Activated CD4-positive, CD25-positive, alpha-beta regulatory T cell treated with anti-CD3 and anti-CD28 coated beads, Interleukin-2, amount 50 U/mL, for 72 hours (primary cell): ENCODE measurements around the gene PSENEN.
"Not testable (repeated sequence)": the region's sequence is repeated elsewhere in the genome, so short reads cannot be mapped to it uniquely, and the experiment has no call there.

ENCODE experiments used
- DNase-seq: peaks from one replicate; pipeline ENCODE4 v3.0.0; 2021

PSENEN gene

DNA sequence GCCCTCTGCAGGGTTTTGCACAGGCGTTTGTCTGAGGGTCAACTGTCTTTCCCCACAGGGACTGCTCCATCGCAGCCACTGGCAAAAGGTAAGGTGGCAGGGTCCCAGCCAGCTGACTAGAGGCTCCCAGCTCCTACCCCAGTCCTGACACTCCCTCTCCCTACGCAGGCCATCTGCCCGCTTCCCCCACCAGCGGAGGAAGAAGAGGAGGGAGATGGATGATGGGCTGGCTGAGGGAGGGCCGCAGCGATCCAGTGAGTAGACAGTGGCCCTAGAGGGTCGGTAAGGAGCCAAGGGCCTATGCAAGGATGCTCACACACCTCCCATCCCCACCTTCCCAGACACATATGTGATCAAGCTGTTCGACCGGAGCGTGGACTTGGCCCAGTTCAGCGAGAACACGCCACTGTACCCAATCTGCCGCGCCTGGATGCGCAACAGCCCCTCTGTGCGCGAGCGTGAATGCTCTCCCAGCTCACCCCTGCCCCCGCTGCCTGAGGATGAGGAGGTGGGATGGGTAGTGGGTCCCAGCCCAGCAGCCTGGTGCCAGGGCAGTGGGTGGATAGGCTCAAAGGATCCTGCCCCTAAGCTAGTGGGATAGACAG lies 7.4 kb downstream of the PSENEN start:
- no peak for DNase-seq

DNA sequence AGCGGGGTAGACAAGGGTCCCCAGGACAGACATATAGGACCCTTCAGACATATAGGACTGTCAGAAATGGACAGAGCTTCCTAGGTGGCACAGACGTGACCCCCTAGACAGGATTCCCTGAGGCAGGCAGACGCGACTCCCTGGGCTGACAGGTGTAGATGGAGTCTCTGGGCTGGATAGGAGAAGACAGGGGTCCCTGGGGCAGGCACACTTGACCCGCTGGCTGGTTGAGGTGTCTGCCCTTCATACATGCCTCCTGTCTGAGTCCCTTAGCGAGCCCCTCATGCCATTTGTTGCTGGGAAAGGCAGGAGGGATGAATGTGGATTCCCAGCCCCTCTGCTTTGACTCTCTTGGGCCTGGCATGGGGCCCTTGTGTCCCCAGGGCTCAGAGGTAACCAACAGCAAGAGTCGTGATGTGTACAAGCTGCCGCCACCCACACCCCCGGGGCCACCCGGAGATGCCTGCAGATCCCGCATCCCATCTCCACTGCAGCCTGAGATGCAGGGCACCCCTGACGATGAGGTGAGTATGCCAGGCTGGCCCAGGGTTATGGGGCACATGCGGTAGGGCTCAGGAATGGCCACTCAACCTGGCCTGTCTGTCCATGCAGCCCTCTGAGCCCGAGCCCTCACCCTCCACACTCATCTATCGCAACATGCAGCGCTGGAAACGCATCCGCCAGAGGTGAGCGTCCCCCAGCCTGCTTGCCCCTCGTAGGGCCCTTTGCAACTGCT lies 8.4 kb downstream of the PSENEN start:
- DNase-seq = peak; percentile 23

DNA sequence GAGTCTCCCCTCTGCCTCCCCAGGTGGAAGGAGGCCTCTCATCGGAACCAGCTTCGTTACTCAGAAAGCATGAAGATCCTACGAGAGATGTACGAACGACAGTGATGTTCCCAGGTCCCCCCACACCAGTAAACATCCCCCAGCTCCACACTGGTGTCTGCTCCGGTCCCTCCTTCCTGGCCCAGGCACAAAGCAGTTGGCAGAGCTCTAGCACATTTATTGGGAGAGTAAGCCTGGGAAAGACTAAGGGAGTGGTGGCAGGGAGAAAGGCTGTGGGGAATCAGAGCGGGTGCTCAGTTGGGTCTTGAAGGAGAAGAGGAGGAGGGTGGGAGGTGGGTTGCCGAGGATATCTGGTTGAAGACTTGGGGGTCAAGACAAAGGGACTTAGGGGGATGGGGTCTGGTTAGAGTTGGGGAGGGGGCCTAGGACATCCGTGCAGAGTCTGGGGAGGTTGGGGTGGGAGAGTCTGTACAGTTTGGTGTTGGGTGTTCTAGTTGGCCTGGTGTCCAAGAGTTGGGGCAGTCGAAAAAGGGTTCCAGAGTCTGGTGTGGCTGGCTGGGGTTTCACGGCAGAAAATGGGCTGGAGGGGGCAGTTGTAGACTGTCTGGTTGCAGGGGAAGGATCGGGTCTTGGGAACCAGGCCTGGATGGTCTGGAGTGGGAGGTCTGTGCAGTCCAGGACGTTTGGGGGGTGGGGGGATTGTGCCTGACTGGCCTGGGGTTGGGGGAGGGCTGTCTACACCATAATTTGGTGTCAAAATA lies 9.1 kb downstream of the PSENEN start:
- no peak for DNase-seq

DNA sequence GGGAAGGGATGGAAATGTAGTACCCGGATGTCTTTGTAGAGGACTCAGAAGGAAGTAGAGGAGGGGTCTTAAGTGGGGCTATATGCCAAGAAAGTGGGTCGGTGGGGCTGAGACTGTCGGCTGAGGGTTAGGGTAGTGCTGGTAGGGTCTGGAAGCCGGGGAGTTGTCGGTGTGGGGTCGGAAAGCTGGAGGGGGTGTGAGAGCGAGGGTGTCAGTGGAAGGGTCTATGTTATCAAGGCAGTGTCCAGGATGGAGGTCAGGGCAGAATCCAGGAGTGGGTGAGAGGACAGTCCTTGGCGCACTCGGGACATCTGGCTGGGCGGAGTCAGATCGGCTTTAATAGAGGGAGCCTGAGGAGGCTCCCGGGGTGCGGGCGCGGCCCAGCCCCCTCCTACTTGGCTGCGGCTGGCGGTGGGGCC lies 9.7 kb downstream of the PSENEN start:
- DNase-seq = no peak

DNA sequence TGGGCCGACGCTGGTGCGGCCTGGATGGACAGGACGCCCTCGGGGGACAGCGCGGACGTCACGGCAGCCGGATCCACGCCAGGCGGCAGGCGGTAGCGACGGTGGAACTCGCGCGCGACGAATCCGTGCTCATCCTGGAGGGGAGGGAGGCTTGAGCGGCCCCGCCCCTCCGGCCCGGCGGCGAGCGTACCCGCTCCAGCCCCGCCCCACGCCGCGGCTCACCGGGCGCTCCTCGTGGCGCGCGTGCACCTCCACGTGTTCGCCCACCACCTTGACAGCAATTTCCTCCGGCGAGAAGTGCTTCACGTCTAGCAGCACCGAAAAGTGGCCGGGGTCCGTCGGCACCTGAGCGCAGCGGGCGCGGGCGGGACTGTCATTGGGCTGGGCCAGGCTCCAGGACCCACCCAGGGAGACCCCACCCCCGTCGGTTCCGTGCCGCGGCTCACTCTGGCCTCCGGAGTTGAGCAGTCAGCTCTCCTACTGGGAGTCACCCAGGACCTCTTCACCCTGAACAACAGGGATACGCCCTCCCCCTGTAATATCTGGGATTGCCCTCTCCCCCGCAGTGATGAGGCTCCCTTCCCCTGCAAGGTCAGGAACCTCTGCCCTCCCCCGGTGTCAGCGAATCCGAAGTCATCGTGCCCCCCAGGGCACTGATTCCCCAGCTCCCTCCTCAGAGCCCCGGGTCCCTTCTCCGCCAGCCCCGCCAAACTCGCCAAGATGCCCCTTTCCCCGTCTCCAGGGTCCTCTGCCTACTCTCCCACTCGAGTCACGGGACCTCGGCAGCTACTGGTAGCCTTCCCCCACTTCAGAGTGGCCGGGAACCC lies 10.3 kb downstream of the PSENEN start:
- no peak for DNase-seq

DNA sequence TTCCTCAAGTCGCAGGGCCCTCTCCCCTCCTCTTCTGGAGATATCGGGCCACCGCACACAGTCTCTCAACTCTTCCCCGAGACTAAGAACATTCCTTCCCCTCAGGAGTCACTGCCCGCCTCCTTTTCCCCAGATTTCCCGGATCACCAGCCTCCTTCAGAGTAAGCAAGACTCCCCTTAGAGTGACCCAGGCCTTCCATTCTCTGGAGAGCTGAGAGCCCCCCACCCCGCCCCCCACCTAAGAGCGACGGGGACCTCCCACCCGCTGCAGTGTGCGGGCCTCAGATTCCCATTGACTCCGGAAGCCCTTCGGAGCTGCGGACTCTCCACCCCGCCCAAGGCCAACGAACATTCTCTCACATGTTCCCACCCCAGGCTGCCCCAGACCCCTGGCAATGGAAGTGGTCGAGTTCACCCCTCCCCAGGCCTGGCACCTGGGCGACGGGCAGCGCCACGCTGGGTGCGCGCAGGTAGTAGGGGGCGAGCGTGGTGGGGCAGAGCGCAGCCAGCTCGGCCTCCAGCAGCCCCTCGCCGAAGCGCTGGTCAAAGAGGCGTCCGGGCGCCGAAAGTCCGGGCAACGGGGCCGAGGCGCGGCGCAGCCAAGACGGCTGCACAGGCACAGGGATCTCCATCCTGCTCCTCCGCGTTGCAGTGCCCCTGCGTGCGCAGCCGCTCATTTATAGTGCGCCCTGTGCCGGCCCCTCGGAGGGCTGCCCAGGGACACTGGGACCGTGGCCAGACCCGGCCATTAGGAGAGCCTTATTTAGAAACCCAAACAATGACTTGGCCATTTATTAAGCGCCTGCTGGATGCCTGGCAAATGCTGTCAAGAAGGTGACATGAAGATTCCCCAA lies 11.2 kb downstream of the PSENEN start, which contains the start of gene HSPB6:
TSS of gene HSPB6 (minus strand) at position 653 of the 854 bp plus-strand sequence. CDS start at position 632, 21 bp downstream.
- no peak for DNase-seq

DNA sequence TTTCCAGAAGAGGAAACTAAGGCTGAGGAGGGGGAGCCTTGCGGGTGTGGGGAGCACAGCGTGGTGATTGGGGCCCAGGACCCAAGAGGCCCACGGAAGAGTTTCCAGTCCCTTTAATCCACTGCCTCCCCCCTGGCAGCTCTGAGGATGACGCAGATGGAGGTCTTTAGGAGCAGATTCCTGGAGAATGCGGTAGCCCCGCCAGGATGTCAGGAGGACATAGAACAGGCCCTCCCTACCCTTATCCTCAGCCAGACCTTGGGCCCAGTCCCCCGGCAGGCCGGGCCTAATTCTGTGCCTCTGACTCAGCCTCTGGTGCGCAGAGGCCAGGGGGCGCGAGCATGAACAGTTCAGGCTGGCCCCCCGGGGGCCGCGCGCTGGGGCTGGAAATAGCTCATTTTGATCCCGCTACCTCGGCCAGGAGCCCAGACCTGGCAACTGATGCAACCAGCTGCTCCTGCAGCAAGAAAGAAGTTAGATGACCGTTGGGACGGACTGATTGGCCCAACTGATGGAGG lies 11.8 kb downstream of the PSENEN start:
- DNase-seq = peak; percentile 52

DNA sequence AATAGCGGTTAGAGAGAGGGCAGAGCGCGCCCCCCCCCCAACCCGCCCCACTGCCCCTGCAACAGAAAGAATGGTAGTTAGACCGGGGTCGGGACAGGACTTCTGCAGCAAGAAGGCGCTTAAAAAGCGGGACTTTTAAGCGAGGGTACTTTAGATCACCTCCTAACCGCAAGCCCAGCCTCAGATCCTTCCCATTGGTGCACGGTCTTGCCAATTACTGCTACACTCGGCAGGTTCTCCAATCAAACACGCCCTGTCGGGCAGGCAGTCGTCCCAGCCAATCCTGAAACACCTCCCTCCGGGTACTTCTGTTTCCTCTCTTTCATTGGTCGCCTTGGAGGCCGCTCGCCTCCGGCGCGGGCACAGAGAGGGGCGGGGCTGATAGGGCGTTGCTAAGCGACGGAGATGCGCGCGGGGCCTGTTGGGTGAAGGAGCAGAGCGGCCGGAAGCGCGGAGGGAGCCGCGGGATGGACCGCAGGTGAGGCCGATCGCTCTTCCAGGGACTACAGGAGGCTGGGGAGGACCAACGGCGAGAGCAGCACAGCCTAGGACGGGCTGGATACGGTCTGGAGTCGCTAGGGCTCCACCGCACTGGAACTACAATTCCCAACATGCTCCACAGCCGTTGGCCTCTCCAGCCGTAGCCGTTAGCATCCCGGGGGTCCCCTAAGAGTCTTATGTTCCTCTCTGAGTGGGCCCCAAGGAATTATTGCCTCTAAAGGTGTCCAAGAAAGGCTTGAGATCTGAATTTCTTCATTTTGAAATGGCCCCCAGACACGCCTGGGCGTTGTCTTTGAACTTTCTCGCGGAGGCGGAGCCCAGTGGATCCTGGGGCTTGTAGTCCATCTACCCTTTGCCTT lies 12.5 kb downstream of the PSENEN start, which contains the start of gene PROSER3:
TSS of gene PROSER3 (plus strand) at position 428 of the 860 bp plus-strand sequence. CDS start at position 468, 40 bp downstream.
- DNase-seq = peak; percentile 98

DNA sequence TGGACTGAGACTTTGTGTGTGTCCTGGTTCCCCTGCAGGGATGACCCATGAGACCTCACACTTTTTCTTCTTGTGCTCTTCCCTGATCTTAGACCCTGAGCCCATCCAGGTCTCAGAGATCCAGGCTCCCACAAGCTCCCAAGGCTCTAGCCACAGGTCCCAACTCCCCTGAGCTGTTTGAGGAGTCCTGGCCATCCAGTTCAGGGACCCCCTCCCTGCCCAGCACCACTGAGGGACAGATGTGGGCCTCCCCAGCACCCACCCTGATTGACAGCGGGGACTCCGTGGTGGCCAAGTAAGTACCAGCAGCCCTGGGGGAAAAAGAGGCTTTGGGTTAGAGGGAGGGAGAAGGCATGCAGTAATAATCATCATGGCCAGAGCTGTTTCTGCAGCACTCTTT lies 14.2 kb downstream of the PSENEN start:
- no peak for DNase-seq

DNA sequence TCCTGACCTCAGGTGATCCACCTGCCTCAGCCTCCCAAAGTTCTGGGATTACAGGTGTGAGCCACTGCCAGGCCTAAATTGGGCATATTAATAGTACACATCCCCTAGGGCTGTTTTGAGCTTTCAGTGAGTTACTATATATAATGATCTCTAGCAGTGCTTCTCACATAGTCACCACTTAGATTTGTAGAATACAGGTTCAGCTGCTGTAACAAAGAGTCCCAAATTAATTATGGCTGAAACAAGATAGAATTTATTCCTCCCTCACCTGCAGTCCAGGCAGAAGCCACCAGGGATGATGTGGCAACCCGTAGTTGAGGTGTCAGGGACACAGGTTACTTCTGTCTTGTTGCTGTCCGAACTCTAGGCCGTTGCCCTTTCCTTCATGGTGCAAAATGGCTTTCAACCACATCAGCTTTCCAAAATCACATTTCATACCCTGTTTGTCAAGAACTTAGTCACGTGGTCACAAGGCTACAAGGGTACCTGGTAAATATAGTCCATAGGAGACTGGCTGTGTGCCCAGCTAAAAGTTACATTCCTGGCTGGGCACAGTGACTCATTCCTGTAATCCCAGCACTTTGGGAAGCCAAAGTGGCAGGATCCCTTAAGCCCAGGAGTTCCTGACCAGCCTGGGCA lies 15.4 kb downstream of the PSENEN start:
- DNase-seq = no peak

DNA sequence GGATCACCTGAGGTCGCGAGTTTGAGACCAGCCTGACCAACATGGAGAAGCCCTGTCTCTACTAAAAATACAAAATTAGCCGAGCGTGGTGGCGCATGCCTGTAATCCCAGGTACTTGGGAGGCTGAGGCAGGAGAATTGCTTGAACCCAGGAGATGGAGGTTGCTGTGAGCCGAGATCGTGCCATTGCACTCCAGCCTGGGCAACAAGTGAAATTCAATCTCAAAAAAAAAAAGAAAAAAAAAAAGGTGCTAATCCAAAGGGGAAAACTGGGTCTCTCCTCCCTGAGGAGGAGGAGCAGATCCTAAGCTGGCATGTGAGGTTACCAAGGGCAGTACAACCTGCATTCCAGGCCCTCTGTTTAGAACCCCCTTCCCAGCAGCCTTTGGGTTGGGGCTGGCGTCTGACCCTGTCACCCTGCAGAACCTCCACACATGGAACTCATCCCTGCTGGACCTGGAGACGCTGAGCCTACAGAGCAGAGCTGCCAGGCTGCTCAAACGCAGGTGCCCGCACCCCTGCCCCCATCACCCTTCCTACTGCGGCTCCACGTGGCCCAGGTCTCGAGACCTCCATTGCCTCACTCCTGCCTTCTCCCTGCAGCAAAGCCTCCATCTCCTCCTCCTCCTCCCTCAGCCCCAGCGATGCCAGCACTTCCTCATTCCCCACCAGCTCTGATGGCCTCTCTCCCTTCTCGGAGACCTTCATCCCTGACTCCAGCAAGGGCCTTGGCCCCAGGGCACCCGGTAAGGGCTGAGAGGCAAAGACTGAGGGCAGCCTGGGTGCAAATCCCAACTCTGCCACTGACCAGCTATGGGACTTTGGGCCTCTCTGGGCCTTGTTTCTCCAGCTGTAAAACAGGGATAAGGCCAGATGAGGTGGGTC lies 19.2 kb downstream of the PSENEN start:
- no peak for DNase-seq

DNA sequence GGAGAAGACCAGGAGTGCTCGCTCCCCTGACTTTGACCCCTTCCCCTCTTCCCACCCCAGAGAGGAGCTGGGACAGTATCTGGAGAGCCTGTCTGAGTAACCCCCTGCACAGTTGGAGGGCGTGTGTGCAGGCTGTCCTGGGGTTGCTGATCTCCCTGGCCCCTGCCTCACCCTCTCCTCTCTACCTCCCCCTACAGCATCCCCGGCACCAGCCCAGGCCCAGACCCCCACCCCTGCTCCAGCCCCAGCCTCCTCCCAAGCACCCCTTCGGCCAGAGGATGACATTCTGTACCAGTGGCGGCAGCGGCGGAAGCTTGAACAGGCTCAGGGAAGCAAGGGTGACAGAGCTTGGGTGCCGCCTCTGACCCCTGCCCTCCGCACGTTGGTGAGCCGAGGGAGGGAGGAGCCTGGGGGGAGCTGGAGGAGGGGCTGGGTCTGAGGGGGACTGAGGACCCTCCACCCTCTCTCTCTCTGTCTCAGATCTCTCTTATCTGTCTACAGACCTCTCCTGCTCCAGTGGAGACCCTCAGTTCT lies 21.2 kb downstream of the PSENEN start:
- DNase-seq = no peak

DNA sequence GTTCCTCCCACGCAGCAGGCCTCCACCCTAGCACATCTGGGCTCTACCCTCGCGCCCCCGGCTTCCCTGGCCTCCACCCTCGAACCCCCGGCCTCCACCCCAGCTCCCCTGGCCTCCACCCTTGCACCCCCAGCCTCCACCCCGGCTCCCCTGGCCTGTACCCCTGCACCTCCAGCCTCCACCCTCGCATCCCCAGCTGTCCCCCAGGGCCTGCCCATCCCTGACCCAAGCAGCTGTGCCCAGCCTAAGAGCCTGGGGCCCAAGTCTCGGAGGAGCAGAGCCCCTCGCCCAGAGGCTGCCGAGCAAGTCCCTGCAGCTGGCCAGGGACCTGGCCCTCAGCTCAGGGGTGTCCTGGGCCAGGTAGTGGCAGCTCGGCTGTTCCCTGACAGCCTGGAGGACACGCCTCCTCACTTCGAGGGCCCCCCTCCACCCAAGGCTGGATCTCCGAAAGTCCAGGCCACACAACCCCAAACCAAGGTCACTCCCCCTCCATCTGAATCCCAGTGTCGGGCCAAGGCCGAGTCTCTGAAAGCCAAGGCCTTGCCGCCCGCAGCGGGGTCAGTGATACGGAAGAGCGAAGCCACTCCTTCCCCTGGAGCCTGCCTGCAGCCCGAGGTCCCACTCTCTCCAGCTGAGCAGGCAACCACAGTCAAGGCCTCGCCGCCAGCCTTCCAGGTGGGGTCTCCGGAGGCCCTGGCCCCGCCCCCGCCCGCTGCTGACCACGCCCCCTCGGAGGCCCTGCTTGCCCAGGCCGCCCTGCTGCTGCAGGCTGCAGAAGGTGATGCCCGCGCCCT lies 22.0 kb downstream of the PSENEN start:
- no peak for DNase-seq

DNA sequence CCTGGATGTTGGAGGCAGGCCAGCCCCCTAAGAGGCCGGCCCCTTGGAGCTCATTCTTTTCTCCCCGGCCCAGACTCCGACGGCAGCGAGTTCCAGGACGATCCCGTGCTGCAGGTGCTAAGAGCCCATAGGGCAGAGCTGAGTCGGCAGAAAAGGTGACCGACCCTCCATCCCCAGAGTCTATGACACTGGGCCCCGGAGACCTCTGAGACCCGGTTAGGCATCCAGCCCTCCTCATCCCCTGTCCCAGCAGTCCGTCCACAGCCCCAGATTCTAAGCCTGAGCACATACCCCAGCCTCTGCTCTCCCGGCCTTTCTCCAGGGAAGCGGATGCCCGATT lies 22.6 kb downstream of the PSENEN start:
- DNase-seq = no peak

DNA sequence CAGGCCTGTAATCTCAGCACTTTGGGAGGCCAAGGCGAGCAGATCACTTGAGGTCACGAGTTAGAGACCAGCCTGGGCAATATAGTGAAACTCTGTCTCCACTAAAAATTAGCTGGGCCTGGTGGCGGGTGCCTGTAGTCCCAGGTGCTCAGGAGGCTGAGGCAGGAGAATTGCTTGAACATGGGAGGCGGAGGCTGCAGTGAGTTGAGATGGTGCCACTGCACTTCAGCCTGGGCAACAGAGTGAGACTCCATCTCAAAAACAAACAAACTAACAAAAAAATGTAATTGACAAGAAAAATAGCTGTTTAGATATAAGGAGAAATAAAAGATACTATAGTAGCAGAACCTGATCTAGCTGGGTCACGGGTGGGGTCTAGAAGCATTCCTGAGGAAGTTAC lies 26.9 kb downstream of the PSENEN start:
- DNase-seq = not testable (repeated sequence)

DNA sequence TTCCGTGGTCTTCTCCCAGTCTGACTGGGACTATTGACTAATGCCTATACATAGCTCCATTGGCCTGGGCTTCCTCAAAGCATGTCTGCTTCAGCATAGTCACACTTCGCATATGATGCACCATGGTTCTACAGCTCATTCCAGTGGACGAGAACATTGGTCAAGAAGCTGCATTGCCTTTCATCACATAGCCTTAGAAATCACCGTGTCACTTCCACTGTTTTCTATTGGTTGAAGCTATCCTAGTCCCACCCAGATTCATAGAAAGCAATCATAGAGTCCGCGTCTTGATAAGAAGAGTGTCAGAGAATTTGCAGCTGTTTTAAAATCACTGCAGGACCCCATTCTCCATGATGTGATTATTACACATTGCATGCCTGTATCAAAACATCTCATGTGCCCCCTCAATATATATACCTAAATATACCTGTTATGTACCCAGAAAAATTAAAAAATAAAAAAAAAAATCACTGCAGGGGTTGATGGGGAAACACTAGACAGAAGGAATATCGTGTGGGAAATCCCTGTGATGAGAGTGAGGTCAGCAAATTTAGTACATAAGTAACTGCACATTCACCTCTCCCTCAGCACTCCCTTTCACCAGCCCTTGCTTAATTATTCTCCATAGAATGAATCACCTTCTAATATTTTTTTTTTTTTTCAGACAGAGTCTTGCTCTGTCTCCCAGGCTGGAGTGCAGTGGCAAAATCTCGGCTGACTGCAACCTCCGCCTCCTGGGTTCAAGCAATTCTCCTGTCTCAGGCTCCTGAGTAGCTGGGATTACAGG lies 27.8 kb downstream of the PSENEN start:
- no peak for DNase-seq
